Omental fat pad (tissue), 4 donors: ENCODE data around the gene GABPA. TPM values are rescaled to one million over a fixed set of nuclear protein-coding genes. Genes with fewer than 3 reads are reported as not detected.
"Not testable (repeated sequence)": the region's sequence is repeated elsewhere in the genome, so short reads cannot be mapped to it uniquely, and the experiment has no call there.

Source experiments
- ATAC-seq: fragments of 150-250 bp; one replicate; pipeline ENCODE4 v1.9.1; 2016; ENCODE audit warnings: mild to moderate bottlenecking, moderate library complexity; ENCODE audit not compliant: low FRiP score
- DNase-seq: peaks from one replicate; pipeline ENCODE4 v3.0.0-alpha.2; 2019; ENCODE audit warnings: low spot score
- total RNA-seq, 4 donors: library from RNA; depleted of rRNA; stranded (reverse); fragments of >200 nt; gene quantifications; one replicate each; pipeline ENCODE4 v1.1.0, GENCODE V29; 2016
- TF ChIP-seq, protein P1 (sequence below), 3 donors: fragments of 450-650 bp; IDR thresholded peaks; one replicate each; pipeline ENCODE4 v1.5.1; 2016 to 2017; ENCODE audit warnings: antibody characterized with exemption in 3 of 3, mild to moderate bottlenecking in 3 of 3, moderate library complexity in 2 of 3

The GABPA gene
- 10 to 100 TPM; 17.7 to 37.0 (median 20.2) TPM for total RNA-seq

DNA sequence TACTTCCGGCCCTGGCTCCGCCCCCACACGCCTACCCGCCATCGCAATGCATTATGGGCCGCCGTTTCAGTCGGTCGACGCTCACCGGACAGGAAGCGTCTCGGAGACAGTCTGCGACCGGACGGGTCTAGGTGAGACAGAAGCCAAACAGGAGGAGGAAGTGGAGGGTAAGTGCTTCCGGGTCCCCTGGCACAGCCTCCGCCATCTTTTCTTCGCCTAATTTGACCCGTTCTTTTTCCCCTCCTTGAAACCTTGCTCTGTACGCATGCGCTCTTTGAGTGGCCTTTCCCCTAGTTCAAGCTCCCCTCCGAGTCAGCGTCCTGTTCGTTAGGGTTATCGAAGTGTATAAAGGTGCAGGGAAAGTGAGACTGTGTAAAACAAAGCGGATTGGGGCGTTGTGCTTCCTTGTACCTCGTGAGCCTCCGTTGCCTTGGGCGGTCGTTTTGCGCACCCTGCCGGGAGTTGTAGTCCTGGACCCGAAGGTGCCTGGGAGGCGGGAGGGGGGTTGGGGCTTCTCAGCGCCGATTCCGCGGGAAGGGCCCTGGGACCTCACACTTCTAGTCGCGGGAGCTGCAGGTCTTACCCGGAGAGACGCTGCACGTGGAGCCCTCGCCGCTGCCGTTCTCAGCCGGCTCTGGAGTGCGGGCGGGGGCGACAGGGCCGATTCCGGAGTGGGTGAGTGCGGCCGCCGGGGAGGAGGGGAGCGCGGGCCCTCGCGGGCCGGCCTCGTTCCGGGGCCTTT is at the start of gene GABPA, which contains the start of gene ATP5PF:
GABPA (plus strand) TSS at position 69 of the 742 bp plus-strand sequence. CDS start 6,627 bp downstream, outside the sequence.
ATP5PF (minus strand) TSS at position 1 of the 742 bp plus-strand sequence. CDS start 5,110 bp downstream, outside the sequence.
- peak; percentile 95 for DNase-seq
- peak; percentile 99 for ATAC-seq
- TF ChIP-seq, protein P1, sequence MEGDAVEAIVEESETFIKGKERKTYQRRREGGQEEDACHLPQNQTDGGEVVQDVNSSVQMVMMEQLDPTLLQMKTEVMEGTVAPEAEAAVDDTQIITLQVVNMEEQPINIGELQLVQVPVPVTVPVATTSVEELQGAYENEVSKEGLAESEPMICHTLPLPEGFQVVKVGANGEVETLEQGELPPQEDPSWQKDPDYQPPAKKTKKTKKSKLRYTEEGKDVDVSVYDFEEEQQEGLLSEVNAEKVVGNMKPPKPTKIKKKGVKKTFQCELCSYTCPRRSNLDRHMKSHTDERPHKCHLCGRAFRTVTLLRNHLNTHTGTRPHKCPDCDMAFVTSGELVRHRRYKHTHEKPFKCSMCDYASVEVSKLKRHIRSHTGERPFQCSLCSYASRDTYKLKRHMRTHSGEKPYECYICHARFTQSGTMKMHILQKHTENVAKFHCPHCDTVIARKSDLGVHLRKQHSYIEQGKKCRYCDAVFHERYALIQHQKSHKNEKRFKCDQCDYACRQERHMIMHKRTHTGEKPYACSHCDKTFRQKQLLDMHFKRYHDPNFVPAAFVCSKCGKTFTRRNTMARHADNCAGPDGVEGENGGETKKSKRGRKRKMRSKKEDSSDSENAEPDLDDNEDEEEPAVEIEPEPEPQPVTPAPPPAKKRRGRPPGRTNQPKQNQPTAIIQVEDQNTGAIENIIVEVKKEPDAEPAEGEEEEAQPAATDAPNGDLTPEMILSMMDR (IDR thresholded peaks at IDR 0.05) = no peak

DNA sequence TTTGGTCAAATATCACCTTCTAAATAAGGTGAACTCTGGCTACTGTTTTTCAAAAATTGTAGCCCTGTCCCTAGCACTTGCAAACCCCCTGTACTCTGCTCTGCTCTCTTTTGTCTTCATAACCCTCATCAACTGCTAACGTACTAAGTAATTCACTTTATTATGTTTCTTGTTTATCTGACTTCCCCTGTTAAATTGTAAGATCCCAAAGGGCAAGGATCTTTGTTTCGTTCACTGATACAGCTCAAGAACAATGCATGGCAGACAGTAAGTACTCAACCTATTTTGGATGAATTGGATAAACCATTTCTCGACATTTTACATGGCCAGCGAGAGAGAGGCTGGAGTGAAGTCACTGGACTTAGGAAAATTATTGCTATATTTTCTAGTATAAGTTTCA is 47.0 kb upstream of the GABPA start:
- TF ChIP-seq, protein P1 (IDR thresholded peaks at IDR 0.05) = no peak
- DNase-seq (no peak), ATAC-seq (no peak)

DNA sequence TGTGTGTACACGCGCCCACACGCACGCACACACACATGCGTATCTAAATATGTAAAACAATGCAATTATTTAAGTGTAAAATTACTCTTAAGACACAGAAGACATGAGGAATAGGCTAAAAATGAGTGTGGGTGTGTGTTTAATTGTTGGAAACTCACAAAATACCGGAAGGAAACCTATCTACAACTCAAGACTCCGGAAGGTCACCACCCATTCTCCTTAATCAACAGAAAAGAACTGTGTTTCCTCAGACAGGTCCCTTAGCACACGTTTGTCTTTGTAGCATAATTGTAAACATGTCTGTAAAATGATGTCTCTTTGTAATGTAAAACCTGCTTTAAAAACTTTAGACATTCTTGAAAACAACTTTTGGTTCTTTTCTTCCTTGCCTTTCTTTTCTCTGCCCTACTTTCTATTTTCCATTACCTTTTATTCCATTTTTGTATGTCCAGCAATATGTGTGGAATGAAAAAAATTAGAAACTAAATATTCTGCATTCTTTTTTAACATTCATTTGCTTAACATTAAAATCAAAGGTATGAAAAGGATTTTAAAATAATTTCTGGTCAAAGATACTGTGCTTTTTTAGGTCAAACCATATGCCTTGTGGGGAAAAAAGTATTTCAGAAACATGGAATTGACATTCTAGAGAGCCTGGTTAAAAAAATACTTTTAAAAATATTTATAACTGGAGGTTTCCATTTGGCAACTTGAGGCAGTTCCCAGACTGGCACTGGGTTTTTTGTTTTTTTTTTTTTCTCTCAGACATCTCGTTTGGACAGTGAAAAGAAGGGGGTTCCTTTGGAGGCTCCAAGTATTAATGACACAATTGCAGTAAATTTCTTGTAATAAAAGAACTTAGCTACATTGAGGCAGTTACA is 46.3 kb upstream of the GABPA start:
- DNase-seq (no peak), ATAC-seq (no peak)
- TF ChIP-seq, protein P1 (IDR thresholded peaks at IDR 0.05) = no peak

GRCh38 chr21:25689226-25689625 is 45.5 kb upstream of the GABPA start:
- DNase-seq = no peak
- TF ChIP-seq, protein P1 (IDR thresholded peaks at IDR 0.05) = no peak
- no peak for ATAC-seq

- TF ChIP-seq, protein P1 (IDR thresholded peaks at IDR 0.05) = no peak
- DNase-seq (no peak), ATAC-seq (no peak)
Measured at GRCh38 chr21:25691976-25692375, 42.8 kb upstream of the GABPA start.

- not testable (repeated sequence) for ATAC-seq, DNase-seq
Measured at GRCh38 chr21:25695461-25695860, 39.3 kb upstream of the GABPA start.

- ATAC-seq (no peak), DNase-seq (no peak)
- TF ChIP-seq, protein P1 (IDR thresholded peaks at IDR 0.05) = no peak
Measured at GRCh38 chr21:25700741-25701140, 34.0 kb upstream of the GABPA start.
